Regular cardiac myocyte (primary cell): Measurements from ENCODE around the gene CHD6. TPM values are rescaled to one million over a fixed set of nuclear protein-coding genes. Genes with fewer than 3 reads are reported as not detected.

ENCODE experiments used
- total RNA-seq: library from RNA; depleted of rRNA; stranded (reverse); fragments of >200 nt; gene quantifications from 2 replicates; pipeline ENCODE4 v1.2.3, GENCODE V29; 2014

CHD6 gene, protein sequence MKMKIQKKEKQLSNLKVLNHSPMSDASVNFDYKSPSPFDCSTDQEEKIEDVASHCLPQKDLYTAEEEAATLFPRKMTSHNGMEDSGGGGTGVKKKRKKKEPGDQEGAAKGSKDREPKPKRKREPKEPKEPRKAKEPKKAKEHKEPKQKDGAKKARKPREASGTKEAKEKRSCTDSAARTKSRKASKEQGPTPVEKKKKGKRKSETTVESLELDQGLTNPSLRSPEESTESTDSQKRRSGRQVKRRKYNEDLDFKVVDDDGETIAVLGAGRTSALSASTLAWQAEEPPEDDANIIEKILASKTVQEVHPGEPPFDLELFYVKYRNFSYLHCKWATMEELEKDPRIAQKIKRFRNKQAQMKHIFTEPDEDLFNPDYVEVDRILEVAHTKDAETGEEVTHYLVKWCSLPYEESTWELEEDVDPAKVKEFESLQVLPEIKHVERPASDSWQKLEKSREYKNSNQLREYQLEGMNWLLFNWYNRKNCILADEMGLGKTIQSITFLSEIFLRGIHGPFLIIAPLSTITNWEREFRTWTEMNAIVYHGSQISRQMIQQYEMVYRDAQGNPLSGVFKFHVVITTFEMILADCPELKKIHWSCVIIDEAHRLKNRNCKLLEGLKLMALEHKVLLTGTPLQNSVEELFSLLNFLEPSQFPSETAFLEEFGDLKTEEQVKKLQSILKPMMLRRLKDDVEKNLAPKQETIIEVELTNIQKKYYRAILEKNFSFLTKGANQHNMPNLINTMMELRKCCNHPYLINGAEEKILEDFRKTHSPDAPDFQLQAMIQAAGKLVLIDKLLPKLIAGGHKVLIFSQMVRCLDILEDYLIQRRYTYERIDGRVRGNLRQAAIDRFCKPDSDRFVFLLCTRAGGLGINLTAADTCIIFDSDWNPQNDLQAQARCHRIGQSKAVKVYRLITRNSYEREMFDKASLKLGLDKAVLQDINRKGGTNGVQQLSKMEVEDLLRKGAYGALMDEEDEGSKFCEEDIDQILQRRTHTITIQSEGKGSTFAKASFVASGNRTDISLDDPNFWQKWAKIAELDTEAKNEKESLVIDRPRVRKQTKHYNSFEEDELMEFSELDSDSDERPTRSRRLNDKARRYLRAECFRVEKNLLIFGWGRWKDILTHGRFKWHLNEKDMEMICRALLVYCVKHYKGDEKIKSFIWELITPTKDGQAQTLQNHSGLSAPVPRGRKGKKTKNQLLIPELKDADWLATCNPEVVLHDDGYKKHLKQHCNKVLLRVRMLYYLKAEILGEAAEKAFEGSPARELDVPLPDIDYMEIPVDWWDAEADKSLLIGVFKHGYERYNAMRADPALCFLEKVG (N-terminal part only)
- total RNA-seq, result 20.9 and 39.7 TPM in 2 replicates

DNA sequence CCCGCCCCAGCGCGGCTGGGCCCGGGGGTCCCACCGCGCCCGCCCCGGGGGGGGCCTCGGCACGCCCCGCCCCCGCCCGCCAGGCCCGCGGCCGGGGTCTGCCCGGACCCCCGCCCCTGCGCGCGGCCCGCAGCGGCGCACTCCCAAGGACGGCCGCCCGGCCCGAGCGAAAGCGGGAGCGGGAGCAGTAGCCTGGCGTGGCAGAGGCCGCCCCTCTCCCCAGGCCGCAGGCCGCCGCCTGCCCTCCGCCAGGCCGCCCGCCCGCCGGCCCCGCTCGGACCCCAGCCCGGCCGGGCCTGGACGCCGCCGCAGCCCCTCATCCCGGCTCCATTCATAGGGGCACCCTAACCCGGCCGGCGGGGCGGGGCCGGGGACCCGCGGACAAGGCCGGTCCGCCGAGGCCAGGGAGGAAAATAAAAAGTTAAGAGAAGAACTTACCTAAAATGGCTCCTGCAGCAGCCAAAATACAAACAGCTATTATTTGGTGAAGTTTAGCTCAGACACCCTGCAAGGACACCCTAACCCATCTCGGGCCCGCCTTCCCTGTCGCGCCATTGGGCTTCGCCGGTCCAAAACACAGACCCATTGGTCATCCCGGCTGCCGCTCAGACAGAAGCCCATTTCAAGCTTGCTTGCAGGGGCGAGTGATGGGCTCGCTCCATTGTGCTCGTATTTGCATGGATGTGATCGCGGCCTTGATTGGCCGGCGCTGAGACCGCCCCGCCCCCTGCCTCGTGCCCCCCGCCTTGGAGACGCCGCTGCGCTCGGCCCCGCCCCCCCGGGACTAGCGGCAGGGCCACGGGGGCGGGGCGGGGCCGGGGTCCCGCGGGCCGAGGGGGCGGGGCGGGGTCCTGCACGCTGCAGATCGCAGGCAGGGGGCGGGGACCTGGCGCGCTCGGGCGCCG is at the start of gene CHD6:
TSS of gene CHD6 (minus strand) at position 476 of the 905 bp plus-strand sequence. CDS start 67,040 bp downstream, outside the sequence.

DNA sequence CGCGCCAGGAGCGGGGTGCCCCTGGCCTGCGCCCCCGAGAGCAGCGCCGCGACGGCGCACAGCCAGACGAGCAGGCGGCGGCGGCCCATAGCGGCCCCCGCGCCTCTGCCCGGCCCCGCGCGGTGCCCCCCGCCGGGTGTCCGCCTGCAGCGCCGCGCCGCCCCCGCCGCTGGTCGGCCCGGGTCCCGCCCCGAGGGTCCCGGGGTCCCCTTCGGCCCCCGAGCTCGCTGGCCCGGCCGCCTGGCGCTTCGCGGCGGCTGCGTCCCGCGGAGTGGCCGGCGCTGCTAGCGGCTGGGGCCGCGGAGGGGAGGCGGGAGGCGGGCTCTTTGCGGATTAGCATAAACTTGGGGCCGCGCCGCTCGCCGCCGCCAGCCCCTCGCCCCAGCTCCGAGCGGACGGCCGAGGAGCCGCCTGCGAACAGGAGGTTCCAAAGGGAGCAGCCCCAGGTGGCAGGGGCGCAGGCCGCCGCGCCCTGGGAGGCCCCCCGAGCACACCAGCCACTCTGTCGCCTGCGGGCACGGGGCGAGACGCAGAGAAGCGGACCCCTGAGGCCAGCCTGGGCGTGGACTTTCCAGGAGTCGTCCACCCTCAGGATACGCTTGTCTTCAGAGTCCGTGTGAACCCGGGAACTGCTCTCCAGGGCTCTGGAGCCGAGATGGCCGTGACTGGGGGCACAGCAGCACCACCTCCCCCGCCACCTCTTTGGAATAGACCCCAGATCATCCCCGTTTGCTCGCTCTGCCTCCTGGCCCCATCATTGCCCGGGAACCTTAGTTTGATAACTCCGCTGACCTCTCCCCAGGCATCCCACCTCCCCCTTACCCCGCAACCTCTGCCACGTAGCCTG is 251.4 kb downstream of the CHD6 start, which contains the start of gene EMILIN3:
TSS of gene EMILIN3 (minus strand) at position 273 of the 847 bp plus-strand sequence. CDS start at position 89, 184 bp downstream.

